H9 (cell line): ENCODE measurements around the gene PDCD6IP. TPM values are rescaled to one million over a fixed set of nuclear protein-coding genes. Genes with fewer than 3 reads are reported as not detected.

Source experiments
- DNase-seq: peaks from one replicate; pipeline ENCODE4 v3.0.0-alpha.2; 2017
- H2AFZ ChIP-seq: one replicate; pipeline ENCODE4 v1.6.1; 2013; ENCODE audit warnings: mild to moderate bottlenecking, low read length, control low read depth, moderate library complexity
- H2AK5ac ChIP-seq: 2 replicates; pipeline ENCODE4 v1.6.1; 2013; ENCODE audit warnings: low read length, control low read depth, mixed read lengths; ENCODE audit not compliant: insufficient read length
- H2BK120ac ChIP-seq: one replicate; pipeline ENCODE4 v1.6.1; 2013; ENCODE audit warnings: low read depth, mild to moderate bottlenecking, low read length, control low read depth, inconsistent platforms; ENCODE audit not compliant: poor library complexity, severe bottlenecking
- H2BK12ac ChIP-seq: 2 replicates; pipeline ENCODE4 v1.6.1; 2013; ENCODE audit warnings: low read length, control low read depth, mixed read lengths, low read depth; ENCODE audit not compliant: insufficient read length
- H2BK15ac ChIP-seq: 2 replicates; pipeline ENCODE4 v1.6.1; 2013; ENCODE audit warnings: low read depth, low read length, control low read depth
- H2BK20ac ChIP-seq: one replicate; pipeline ENCODE4 v1.6.1; 2013; ENCODE audit warnings: low read depth, mild to moderate bottlenecking, low read length, control low read depth, inconsistent platforms; ENCODE audit not compliant: poor library complexity, severe bottlenecking
- H2BK5ac ChIP-seq: 2 replicates; pipeline ENCODE4 v1.6.1; 2013; ENCODE audit warnings: low read length, control low read depth, mixed read lengths; ENCODE audit not compliant: insufficient read length
- H3K14ac ChIP-seq: 2 replicates; pipeline ENCODE4 v1.6.1; 2013; ENCODE audit warnings: low read length, control low read depth; ENCODE audit not compliant: insufficient read depth
- H3K18ac ChIP-seq: 2 replicates; pipeline ENCODE4 v1.6.1; 2013; ENCODE audit warnings: low read depth, mild to moderate bottlenecking, mixed read lengths, low read length, control low read depth; ENCODE audit not compliant: insufficient read length
- H3K23ac ChIP-seq: 2 replicates; pipeline ENCODE4 v1.6.1; 2013; ENCODE audit warnings: low read length, control low read depth, mixed read lengths, low read depth; ENCODE audit not compliant: insufficient read length
- H3K23me2 ChIP-seq: 2 replicates; pipeline ENCODE4 v1.6.1; 2013; ENCODE audit warnings: low read depth, mild to moderate bottlenecking, mixed read lengths, low read length, control low read depth; ENCODE audit not compliant: insufficient read length, poor library complexity, severe bottlenecking
- H3K27ac ChIP-seq: 2 replicates; pipeline ENCODE4 v1.5.1; 2013; ENCODE audit warnings: low read length, control low read depth, mixed read lengths, low read depth; ENCODE audit not compliant: insufficient read length
- H3K27me3 ChIP-seq: 2 replicates; pipeline ENCODE4 v1.6.1; 2013; ENCODE audit warnings: low read length, control low read depth, inconsistent platforms; ENCODE audit not compliant: insufficient read depth
- H3K4ac ChIP-seq: 2 replicates; pipeline ENCODE4 v1.6.1; 2013; ENCODE audit warnings: low read depth, mild to moderate bottlenecking, control low read depth, inconsistent platforms, low read length, moderate library complexity
- H3K4me1 ChIP-seq: 2 replicates; pipeline ENCODE4 v1.6.1; 2013; ENCODE audit warnings: low read length, control low read depth, inconsistent platforms; ENCODE audit not compliant: insufficient read depth
- H3K4me2 ChIP-seq: 2 replicates; pipeline ENCODE4 v1.6.1; 2013; ENCODE audit warnings: low read length, control low read depth, mixed read lengths; ENCODE audit not compliant: insufficient read length, insufficient read depth
- H3K56ac ChIP-seq: 2 replicates; pipeline ENCODE4 v1.6.1; 2013; ENCODE audit warnings: low read depth, mild to moderate bottlenecking, mixed read lengths, low read length, control low read depth; ENCODE audit not compliant: insufficient read length
- H3K79me1 ChIP-seq: 2 replicates; pipeline ENCODE4 v1.6.1; 2013; ENCODE audit warnings: low read depth, mild to moderate bottlenecking, moderate library complexity, low read length, control low read depth, inconsistent platforms; ENCODE audit not compliant: insufficient read depth, poor library complexity, severe bottlenecking
- H3K79me2 ChIP-seq: 2 replicates; pipeline ENCODE4 v1.6.1; 2013; ENCODE audit warnings: low read length, control low read depth, inconsistent platforms; ENCODE audit not compliant: insufficient read depth
- H3K9ac ChIP-seq: 2 replicates; pipeline ENCODE4 v1.6.1; 2013; ENCODE audit warnings: low read length, control low read depth, mixed read lengths; ENCODE audit not compliant: insufficient read length; ENCODE audit errors: extremely low read depth
- H3K9me3 ChIP-seq: one replicate; pipeline ENCODE4 v1.6.1; 2013; ENCODE audit warnings: low read depth, low read length, inconsistent platforms; ENCODE audit not compliant: control insufficient read depth
- H3T11ph ChIP-seq: one replicate; pipeline ENCODE4 v1.6.1; 2013; ENCODE audit warnings: mild to moderate bottlenecking, low read length, control low read depth, inconsistent platforms
- H4K20me1 ChIP-seq: one replicate; pipeline ENCODE4 v1.6.1; 2013; ENCODE audit not compliant: control insufficient read depth, insufficient read length, insufficient read depth
- H4K5ac ChIP-seq: 2 replicates; pipeline ENCODE4 v1.6.1; 2013; ENCODE audit warnings: low read depth, mild to moderate bottlenecking, mixed read lengths, low read length, control low read depth; ENCODE audit not compliant: insufficient read length
- H4K8ac ChIP-seq: replicated peaks from 2 replicates; pipeline ENCODE4 v1.6.1; 2013; ENCODE audit warnings: low read length, control low read depth, mixed read lengths, low read depth; ENCODE audit not compliant: insufficient read length
- H4K91ac ChIP-seq: 2 replicates; pipeline ENCODE4 v1.6.1; 2013; ENCODE audit warnings: low read depth, mild to moderate bottlenecking, moderate library complexity, mixed read lengths, low read length, control low read depth; ENCODE audit not compliant: insufficient read length
- H3K27ac Mint-ChIP-seq, 3 experiments: 2 replicates in 2 of 3; 3 replicates in 1 of 3; pipeline ENCODE4 v1.8.0; 2020 to 2021; ENCODE audit warnings: mixed read lengths in 3 of 3, mild to moderate bottlenecking in 1 of 3, moderate library complexity in 1 of 3
- H3K27me3 Mint-ChIP-seq: 2 replicates; pipeline ENCODE4 v1.8.0; 2021; ENCODE audit warnings: low read depth, mild to moderate bottlenecking, moderate library complexity, mixed read lengths
- H3K36me3 Mint-ChIP-seq, 3 experiments: 2 replicates in 2 of 3; 3 replicates in 1 of 3; pipeline ENCODE4 v1.8.0; 2020 to 2021; ENCODE audit warnings: low read depth in 3 of 3, mixed read lengths in 3 of 3; ENCODE audit not compliant: insufficient read depth in 1 of 3
- H3K4me1 Mint-ChIP-seq, 2 experiments: 2 replicates each; pipeline ENCODE4 v1.8.0; 2020; ENCODE audit warnings: mixed read lengths in 2 of 2
- H3K4me3 Mint-ChIP-seq, 2 experiments: 2 replicates in 1 of 2; 3 replicates in 1 of 2; pipeline ENCODE4 v1.8.0; 2020 to 2021; ENCODE audit warnings: mild to moderate bottlenecking in 2 of 2, mixed read lengths in 2 of 2, moderate library complexity in 1 of 2
- H3K9me3 Mint-ChIP-seq, 2 experiments: 2 replicates in 1 of 2; 3 replicates in 1 of 2; pipeline ENCODE4 v1.8.0; 2020; ENCODE audit warnings: mild to moderate bottlenecking in 2 of 2, mixed read lengths in 2 of 2, moderate library complexity in 1 of 2
- CTCF ChIP-seq: fragments of 200-600 bp; sonication (generic); conservative IDR thresholded peaks from 3 replicates; pipeline ENCODE4 v1.8.0; 2021; ENCODE audit warnings: antibody characterized with exemption, mild to moderate bottlenecking
- WGBS: extraction: QIAGEN DNeasy Blood & Tissue Kit; methylation state at CpG from one replicate; pipeline ENCODE4 v1.1.7; 2013; ENCODE audit warnings: missing lambda C conversion rate, low lambda C conversion rate, mixed read lengths; ENCODE audit not compliant: insufficient read length; ENCODE audit errors: extremely low coverage; 5-methylcytosine and 5-hydroxymethylcytosine counted together
- total RNA-seq: library from RNA; stranded (reverse); gene quantifications from 2 replicates; pipeline ENCODE4 v1.2.1, GENCODE V29; 2021

Gene PDCD6IP
- total RNA-seq, 1 experiment from 2014 or later, result 109 TPM

GRCh38 chr3:33777996-33778395 lies 20.4 kb upstream of the PDCD6IP start:
- Histone ChIP-seq H3K18ac (no peak overlapping the region), H4K91ac (no peak overlapping the region), H3K4ac (no peak overlapping the region), H2BK12ac (no peak overlapping the region), H3K27ac (no peak overlapping the region), H2BK5ac (no peak overlapping the region), H4K20me1 (no peaks in the 10 kb centered on the region), H2BK120ac (no peak overlapping the region), H3K79me1 (no peaks in the 10 kb centered on the region), H2BK15ac (no peak overlapping the region), H4K5ac (no peak overlapping the region), H3T11ph (no peak overlapping the region), H3K23me2 (no peaks in the 10 kb centered on the region), H3K14ac (no peak overlapping the region), H2AK5ac (no peak overlapping the region), H2AFZ (no peak overlapping the region), H3K79me2 (no peaks in the 10 kb centered on the region), H3K23ac (no peak overlapping the region), H3K27me3 (no peaks in the 10 kb centered on the region), H2BK20ac (no peak overlapping the region), H3K4me2 (no peak overlapping the region), H3K9me3 (no peaks in the 10 kb centered on the region), H3K56ac (no peak overlapping the region), H3K4me1 (no peaks in the 10 kb centered on the region), H4K8ac (no peak overlapping the region), H3K9ac (no peak overlapping the region)
- H3K9me3 Mint-ChIP-seq, result peaks cover under 1% of the 10 kb centered on the region in 2 experiments; a peak in 3 of 5 replicates
- WGBS, result 100% methylated on average over 1 of the region's 3 CpGs
- H3K27me3 Mint-ChIP-seq, result peaks cover under 1% of the 10 kb centered on the region
- no peak overlapping the region for H3K4me3 Mint-ChIP-seq
- no peaks in the 10 kb centered on the region; a peak in 1 of 7 replicates for H3K36me3 Mint-ChIP-seq
- TF ChIP-seq CTCF, result no peak
- no peak for DNase-seq
- H3K27ac Mint-ChIP-seq, result no peak overlapping the region
- H3K4me1 Mint-ChIP-seq, result peaks cover 2 to 3% of the 10 kb centered on the region in 2 experiments; a peak in 1 of 4 replicates
